ENCODE results near the gene PITPNC1.
"Not testable (repeated sequence)": the region's sequence is repeated elsewhere in the genome, so short reads cannot be mapped to it uniquely, and the experiment has no call there.

PITPNC1 gene

DNA sequence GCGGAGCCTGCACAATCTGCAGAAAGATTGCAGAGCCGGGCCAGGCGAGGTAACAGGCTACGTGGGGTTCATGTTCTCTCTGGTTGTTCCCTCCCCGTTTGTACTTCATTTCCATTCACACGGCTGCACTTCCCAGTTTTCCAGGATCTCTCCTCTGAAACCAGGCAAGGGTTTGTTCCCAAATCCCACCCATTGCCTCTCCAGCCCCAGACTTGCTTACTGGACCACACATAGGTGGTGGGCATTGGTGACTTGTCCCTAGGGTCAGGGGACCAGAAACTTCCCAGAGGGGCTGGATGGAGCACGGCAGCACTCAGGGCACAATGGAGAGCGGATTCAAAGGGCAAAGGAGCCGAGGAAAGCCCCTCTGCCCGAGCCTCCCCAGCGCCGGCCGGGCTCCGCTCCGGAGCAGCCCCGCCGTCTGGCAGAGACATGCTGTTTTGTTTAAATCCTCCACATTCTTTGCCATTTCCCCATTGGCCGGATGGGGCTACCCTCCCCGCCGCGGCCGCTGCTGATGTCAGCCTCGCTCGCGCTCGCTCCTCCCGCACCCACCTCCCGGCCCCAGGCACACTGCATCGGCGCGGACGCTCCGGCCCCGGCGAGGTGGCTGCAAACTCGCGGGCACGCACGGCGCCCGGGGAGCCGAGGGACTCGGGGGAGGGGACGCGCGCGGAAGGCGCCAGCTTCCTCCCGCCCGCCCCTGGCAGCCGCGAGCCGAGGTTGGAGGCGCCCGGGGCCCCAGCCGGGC is at the start of gene PITPNC1:
TSS of gene PITPNC1 (plus strand) at position 545 of the 751 bp plus-strand sequence.
- DNase-seq = peak; percentile 92

DNA sequence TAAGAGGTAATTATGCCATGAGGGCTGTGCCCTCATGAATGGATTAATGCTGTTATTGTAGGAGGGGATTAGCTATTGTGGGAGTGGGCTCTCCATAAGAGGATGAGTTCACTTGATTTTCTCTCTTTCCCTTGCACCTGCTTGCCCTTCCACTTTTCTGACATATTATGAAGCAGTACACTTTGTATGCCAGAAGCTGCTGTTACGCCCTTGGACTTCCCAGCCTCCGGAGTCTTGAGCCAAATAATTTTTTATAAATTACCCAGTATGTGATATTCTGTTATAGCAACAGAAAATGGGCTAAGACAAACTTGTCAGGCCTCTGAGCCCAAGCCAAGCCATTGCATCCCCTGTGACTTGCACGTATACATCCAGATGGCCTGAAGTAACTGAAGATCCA is 49.1 kb upstream of the PITPNC1 start:
- DNase-seq = no peak

DNA sequence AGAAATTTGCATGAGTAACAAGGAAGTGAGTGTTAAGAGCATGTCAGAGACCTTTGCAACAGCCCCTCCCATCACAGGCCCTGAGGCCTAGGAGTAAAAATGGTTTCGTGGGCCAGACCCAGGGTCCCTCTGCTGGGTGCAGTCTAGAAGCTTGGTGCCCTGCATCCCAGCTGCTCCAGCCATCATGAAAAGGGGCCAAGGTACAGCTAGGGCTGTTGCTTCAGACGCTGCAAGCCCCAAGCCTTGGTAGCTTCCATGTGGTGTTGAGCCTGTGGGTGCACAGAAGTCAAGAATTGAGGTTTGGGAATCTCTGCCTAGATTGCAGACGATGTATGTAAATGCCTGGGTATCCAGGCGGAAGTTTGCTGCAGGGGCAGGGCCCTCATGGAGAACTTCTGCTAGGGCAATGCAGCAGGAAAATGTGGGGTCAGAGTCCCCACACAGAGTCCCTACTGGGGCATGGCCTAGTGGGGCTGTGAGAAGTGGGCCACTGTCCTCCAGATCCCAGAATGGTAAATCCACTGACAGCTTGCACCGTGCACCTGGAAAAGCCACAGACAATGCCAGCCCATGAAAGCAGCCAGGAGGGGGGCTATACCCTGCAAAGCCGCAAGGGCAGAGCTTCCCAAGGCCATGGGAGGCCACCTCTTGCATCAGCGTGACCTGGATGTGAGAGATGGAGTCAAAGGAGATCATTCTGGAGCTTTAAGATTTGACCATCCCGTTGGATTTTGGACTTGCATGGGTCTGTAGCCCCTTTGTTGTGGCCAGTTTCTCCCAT is 45.5 kb upstream of the PITPNC1 start:
- not testable (repeated sequence) for DNase-seq

DNA sequence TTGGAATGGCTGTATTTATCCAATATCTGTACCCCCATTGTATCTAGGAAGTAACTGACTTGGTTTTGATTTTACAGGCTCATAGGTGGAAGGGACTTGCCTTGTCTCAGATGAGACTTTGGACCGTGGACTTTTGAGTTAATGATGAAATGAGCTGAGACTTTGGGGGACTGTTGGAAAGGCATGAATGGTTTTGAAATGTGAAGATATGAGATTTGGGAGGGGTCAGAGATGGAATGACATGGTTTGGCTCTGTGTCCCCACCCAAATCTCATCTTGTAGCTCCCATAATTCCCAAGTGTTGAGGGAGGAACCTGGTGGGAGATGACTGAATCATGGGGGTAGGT is 44.9 kb upstream of the PITPNC1 start:
- not testable (repeated sequence) for DNase-seq

DNA sequence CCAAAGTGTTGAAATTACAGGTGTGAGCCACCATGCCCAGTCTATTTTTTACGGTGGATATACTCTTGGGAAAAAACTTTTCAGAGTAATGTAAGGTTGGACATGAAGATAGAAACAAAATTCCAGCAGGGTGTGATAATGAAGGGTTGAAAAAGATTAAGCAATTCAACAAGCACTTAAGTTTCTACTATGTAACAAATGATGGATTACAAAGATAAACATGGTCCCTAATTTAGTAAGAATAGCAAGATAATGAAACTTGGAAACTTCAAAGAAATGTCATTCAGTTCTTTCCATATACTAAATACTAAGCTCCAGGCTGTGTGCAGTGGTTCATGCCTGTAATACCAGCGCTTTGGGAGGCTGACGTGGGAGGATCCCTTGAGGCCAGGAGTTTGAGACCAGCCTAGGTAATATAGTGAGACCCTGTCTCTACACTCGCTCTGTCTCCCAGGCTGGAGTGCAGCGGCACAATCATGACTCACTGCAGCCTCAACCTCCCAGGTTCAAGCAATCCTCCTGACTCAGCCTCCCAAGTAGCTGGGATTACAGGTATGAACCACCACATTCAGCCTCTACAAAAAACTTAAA is 41.7 kb upstream of the PITPNC1 start:
- no peak for DNase-seq

GRCh38 chr17:67336859-67337258 is 40.2 kb upstream of the PITPNC1 start:
- DNase-seq = no peak

GRCh38 chr17:67338353-67338752 is 38.7 kb upstream of the PITPNC1 start:
- DNase-seq = not testable (repeated sequence)

GRCh38 chr17:67343237-67343636 is 33.8 kb upstream of the PITPNC1 start:
- DNase-seq = no peak

- DNase-seq = no peak
Measured at GRCh38 chr17:67347826-67348225, 29.3 kb upstream of the PITPNC1 start.

GRCh38 chr17:67349420-67349819 is 27.7 kb upstream of the PITPNC1 start:
- DNase-seq = no peak

DNA sequence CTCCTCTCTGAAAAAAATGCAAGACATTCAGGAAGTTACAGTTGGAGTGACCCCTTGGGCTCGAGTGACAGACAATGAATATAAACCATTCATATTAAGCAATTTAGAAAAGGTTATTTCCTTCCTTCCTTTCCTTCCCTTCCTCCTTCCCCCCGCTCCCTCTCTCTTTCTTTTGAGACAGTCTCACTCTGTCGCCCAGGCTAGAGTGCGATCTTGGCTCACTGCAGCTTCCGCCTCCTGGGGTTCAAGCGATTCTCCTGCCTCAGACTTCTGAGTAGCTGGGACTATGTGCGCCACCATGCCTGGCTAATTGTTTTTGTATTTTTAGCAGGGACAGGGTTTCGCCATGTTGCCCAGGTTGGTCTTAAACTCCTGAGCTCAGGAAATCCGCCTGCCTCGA is 23.9 kb upstream of the PITPNC1 start:
- no peak for DNase-seq

- DNase-seq = no peak
Measured at GRCh38 chr17:67353929-67354574, 23.0 kb upstream of the PITPNC1 start.

GRCh38 chr17:67358612-67359011 is 18.5 kb upstream of the PITPNC1 start:
- no peak for DNase-seq

- peak; percentile 60 for DNase-seq
Measured at GRCh38 chr17:67359960-67360791, 16.9 kb upstream of the PITPNC1 start.

DNA sequence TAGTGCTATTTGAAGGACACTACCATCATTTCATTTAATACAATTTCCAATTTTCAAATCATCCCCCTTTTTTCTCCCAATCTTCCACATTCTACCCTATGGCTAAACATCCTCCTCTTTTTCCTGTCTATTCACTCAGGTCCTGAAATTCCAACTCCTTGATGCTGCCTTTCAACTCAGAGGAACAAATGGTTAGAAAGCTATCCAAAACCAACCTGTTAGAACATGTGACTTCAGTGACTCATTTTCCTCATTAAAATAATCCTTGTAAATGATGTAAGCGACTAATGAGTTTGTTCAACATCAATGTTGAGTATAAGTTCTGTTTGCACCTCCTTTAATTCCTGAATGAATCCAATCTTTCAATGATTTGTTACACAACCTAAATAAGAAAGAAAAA is 16.2 kb upstream of the PITPNC1 start:
- no peak for DNase-seq

- DNase-seq = peak; percentile 27
Measured at GRCh38 chr17:67362173-67362572, 14.9 kb upstream of the PITPNC1 start.

DNA sequence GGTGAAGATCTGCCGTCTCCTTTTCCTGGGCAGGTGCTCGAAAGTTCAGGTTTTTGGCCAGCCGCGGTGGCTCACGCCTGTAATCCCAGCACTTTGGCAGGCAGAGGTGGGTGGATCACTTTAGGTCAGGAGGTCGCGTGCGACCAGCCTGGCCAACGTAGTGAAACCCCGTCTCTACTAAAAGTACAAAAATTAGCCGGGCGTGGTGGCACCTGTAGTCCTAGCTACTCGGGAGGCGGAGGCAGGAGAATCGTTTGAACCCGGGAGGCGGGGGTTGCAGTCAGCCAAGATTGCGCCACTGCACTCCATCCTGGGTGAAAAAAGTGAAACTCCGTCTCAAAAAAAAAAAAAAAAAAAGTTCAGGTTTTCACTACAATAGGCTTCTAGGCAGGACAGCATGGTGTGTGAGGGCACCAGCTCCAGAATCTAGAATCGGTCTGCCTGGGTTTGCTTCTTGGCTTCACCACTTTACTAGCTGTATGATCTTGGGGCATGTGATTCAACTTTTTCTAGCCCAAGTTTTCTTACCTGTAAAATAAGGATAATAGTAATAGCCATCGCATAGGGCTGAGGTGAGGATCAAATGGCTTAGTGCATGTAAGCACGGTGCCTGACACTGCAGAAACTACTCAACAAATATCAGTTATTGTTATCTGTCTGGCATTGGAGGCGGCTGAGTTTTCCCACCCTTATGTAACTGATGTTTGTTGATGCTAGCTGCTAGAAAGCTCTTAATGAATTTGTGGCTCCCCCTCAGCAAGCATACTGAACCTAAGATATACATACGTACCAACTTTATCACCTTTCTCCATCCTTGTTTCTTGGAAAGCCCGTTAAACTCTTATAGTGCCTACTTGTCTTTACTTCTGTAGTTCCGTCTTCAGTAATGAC is 12.0 kb upstream of the PITPNC1 start:
- no peak for DNase-seq

DNA sequence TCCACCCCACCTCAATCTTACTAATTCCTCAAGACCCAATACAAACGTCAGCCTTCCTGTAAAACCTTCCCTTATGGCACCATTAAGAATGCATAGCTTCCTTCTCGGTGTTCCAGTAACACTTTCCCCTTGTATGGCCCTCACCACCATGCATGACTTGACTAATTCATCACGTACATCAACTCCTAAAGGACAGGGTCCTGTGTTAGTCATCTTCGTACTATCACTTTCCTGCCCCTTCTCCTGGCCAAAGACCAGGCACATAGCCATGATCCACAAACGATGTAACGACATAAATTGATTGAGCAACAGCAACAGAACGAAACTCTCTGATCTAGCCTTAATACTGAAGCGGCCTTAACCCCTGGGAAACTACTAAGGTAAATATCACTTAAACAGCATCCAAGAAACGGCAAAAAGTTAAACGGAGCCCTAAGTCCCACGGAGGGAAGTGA is 11.3 kb upstream of the PITPNC1 start:
- peak; percentile 44 for DNase-seq

DNA sequence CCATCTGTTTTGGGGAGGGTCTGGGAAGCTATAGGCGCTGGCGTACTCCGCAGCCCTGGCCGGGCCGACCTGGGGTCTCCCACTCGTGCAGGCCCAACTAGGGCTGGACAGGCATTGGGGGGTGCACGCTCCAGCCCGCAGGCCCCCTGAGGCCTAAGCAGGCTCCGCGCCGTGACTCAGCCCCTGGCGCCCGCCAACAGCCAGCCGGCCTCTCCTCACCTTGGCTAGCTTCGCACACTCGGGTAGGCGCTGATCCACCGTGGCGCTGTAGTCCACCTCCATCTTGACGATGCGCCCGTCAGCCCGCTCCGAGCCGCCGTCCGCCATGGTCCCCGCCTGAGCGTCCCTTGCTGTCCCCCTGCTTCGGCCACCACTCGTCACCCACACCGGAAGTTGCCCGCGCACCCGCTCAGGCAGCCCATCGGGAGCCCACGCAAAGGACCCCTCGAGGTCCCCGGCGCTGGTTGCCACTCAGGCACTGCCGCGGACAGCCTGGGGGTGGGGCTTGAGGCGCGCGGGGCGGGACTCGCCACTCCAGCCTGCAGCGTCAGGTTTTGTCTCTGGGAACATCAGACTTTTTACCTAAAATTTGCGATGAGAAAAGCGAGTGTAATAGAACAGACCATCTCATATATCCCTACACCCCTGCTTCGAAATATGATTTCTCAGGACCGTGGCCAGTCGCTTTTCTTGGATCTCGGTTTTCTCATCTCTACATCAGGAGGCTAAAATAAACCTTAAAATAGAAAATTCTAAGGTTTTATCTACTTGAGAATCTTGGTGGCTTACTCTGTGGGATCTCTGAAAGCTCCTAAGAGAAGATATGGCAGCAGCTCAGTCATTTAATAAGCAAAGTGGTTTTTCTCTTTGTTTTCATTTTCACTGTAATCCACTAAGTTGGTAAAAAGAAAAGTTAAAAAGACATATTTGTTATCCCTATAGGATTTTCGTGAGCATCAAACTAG is 10.6 kb upstream of the PITPNC1 start, which contains the start of gene PSMD12:
TSS of gene PSMD12 (minus strand) at position 385 of the 965 bp plus-strand sequence. CDS start at position 327, 58 bp downstream.
- DNase-seq = peak; percentile 96

DNA sequence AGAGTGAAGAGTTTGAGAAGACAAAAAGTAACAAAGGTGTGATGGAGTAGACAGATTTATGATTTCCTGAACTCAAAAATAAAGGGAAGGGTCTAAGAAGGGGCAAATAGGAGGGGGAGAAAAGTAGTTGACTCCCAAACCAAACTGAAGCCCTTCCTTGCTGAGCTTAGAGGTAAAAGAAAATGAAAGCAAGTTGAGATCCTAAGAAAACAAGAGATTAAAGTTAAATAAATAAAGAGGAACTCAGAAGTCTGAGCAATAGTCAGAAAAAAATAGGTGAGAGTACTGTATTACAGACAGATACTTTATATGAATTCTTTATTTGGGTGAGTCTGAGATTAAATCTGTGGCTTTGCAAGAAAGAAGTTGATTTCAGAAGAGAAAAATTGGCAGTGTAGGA is 7.4 kb upstream of the PITPNC1 start:
- DNase-seq = no peak

All from stimulated activated CD4-positive, alpha-beta T cell treated with anti-CD3 and anti-CD28 coated beads, Interleukin-15, amount 100 ng/mL, for 24 hours (primary cell).